ENCODE measurements around the gene TTLL3.

Gene TTLL3

DNA sequence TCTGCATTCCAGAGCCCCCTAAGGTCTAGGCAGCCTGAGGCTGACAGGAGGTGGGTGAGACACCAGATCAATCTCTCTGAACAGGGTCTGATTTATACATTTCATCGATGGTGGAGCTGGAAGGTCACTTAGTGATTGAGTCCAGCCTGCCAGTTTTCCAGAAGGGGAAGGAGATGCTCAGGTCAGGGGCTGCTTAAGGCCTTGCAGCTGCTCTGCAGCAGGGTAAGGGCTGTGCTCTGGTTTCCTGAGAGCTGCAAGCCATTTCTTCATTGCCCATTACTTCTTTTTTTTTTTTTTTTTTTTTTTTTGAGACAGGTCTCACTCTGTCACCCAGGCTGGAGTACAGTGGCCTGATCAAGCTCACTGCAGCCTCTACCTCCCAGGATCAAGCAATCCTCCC, 28.5 kb upstream of the TTLL3 start:
- no peak for DNase-seq

DNA sequence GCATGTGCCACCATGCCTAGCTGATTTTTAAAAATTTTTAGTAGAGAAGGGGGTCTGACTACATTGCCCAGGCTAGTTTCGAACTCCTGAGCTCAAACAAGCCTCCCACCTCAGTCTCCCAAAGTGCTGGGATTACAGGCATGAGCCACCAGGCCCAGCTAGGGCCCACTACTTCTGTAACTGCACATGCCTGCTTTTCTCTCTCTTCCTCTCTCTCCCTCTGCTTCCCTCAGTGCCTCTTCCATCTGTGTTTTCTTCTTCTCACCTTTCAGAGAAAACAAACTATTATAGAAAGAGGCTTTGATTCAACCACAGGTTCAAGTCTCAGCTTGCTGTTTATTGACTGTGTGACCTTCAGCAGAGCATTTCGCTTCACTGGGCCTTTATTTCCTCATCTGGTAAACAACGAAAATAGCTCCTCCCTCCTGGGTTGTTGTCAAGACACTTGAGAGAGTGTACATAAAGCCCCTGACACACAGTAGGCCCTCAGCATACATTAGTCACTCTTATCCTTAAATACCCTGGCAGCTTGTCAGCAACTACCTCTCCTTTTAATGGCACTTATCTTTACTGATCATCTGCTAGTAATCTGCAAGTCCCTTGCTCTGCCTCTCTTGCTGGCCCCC, 28.0 kb upstream of the TTLL3 start:
- no peak for DNase-seq

DNA sequence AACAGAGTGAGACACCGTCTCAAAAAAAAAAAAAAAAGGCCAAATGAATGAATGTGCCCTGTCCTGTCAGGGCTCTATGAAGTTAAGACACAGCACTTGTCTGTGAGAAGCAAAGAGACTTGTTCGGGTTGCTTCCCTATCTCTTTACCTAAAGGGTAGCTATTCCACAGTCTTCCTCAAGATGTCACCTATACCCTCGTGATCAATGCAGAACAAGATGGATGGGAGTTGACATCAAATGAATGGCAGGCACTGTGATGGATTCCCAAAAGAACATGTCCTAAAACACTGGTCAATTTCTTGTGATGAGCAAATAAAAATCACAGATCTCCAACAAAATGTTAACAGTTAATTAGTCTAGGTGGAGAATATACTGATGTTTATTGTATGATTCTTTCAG, 27.3 kb upstream of the TTLL3 start:
- no peak for DNase-seq

DNA sequence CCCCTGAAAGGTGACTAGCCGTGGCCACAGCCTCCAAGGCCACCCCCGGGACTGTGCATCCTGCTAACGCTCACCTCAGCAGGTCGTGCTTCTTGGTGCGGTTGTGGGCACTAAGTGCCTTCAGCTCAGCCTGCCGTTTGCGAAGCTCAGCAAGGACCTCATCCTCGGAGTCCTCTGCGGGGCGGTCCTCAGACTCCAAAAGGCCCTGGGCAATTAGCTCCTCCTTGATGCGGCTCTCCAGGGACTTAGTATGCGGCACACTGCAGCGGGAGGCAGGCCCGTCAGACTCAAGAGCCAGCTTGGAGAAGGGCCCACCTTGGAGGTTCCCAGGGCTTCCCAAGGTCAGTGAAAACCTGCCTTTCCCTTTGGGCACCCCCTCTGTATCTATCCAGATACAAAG, 26.1 kb upstream of the TTLL3 start:
- no peak for DNase-seq

DNA sequence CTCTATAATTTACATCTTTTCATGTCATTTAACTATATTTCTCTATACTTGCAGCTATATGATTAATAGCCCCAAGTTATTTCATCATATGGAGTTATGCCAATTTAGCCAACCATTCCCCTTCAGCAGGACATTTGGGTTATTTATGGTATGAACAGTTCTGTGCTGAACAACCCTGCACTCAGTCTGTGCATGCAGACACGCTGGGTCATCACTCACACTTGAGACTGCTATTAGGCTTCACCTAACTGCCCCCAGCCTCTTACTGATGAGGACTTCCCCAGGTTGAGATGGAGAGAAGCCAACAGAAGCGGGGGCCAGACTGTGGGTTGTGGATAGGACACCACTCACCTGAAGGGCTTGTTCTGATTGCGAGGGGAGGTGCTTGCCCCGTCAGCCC, 25.1 kb upstream of the TTLL3 start:
- DNase-seq: no peak

DNA sequence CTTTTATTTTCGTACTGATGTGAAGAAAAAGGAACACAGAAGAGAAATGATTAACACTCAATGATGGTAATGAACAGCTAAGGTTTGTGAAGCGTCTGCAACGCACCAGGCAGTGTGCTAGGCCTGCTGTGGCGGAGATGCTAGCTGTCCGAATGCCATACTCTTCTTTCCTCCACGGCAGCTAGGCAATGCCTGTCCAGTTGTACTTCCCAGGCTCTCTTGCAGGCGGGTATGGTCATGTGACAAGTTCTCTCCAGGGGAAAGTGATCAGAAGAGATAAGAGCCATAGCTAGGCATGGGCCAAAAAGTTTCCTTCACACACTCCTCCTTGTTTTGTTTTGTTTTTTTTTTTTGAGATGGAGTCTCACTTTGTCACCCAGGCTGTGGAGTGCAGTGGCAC, 24.5 kb upstream of the TTLL3 start:
- no peak for DNase-seq

DNA sequence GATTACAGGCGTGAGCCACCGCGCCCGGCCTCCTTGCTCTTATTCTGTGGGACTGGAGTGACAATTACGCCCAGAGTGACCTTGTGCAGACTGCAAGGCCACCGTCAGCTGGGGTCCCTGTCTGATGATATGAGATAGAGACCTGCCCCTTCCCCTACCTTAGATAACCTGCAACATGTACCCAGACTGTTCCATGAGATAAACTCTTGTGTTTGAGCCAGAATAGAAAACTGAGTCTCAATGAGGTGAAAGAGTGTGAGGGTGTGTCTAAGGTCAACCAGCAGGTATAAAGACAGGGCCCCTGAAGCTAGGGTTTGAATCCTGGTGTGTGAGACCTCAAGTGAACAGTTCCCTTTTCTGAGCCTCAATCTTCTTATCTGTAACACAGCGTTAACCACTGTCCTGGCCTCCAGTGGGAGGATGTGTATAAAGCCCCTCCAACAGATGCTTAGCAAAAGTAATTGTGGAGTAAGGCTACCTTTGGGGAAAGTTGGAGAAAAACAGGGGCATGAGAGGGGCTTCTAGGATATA, 23.8 kb upstream of the TTLL3 start:
- no peak for DNase-seq

DNA sequence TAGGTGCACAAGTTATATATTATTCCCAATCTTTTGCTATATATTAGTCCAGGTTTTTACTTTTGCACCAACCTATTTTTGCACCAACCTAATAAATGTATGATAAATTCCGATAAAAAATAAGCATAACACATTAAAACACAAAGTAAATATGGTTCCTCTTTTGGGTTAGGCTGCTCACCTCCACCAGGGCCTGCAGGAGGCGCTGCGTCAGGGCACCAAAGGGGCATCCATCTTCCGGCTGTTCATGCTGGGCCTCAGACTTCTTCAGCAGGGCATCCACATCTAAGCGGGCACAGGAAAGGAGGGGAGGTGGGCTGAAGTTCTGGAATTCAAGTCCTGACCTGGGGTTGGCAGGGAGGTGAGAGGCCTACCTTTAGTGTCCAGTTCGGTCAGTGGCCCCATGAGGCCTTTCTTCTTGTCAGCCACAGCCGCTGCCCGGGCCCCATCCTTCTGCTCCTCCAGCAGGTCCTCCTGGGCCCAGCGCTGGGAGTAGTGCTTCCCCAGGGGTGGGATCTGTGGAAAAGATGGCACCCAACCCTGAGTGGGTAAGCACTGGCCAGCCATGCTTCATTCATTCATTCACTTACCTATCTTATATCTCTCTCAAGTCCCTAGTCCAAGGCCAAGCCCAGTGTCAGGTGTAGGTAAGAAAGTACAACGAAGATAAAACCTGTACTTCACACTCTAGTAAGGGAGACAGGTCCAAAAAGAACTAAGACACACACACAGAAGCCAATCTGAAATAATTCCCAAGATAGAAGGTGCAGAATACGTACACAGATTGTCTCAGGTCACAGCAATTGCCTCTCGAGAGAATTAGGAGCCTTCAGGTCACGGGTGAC, 23.0 kb upstream of the TTLL3 start:
- no peak for DNase-seq

DNA sequence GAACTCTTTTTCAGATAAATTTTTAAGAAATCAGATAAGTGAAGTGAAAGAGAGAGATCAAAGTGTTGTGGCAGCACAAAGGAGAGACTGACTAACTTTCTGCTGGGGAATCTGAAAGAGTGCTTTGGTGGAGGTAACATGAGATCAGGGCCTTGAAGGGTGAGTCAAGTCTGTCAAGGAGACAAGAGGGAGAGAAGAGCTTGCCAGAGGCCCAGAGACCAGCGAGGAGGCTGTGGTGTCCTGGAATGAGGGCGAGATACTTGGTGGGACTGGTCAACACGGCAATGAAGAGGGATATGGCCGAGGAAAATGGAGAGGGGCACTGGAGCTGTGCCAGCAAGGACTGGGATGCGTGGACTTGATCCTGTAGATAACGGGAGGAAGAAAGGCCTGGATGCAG, 22.3 kb upstream of the TTLL3 start:
- DNase-seq: no peak

DNA sequence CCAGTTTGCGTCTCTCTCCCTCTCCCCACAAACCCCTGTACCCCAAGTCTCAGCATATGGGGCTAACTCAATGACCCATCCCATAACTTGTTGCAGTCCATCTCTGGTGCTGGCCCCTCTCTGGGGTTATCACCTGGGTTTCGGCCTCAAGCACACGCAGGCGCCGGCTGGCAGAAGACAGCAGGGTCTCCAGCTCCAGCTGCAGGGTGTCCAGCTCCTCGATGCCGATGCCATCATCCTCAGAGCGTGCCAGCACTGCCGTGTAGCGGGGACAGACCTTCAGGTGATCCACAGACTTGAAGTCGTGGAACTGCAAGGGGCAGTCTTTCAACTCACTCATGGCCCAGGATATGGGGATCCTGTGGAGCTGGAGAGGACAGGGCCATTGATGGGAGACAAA, 18.9 kb upstream of the TTLL3 start:
- no peak for DNase-seq

DNA sequence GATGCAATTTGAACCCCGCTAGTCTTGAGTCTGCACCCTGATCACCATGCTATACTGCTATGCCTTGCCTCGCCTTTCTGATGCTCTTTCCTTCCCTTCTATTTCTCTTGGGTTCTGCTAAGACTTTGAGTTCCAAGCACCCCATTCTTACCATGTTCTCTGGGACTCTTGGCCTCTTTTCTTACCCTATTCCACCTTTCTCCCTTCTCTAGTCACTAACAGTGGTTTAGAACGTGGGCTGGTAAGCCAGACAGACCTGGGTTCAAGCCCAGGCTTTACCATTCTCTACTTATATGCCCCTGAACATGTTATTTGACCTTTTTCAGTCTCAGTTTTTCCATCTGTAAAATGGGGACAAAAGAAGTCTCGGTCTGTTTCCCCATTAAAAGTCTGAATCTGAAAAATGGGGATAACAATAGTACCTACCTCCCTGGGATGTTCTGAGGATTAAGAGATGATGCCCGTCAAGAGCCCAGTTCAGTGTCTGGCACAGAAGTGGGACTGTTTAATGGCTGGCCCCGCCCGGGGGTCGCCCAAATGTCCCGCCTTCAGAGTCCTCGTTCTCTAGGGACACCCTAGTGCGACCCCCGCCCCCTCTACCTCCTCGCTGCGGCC, 18.2 kb upstream of the TTLL3 start:
- no peak for DNase-seq

DNA sequence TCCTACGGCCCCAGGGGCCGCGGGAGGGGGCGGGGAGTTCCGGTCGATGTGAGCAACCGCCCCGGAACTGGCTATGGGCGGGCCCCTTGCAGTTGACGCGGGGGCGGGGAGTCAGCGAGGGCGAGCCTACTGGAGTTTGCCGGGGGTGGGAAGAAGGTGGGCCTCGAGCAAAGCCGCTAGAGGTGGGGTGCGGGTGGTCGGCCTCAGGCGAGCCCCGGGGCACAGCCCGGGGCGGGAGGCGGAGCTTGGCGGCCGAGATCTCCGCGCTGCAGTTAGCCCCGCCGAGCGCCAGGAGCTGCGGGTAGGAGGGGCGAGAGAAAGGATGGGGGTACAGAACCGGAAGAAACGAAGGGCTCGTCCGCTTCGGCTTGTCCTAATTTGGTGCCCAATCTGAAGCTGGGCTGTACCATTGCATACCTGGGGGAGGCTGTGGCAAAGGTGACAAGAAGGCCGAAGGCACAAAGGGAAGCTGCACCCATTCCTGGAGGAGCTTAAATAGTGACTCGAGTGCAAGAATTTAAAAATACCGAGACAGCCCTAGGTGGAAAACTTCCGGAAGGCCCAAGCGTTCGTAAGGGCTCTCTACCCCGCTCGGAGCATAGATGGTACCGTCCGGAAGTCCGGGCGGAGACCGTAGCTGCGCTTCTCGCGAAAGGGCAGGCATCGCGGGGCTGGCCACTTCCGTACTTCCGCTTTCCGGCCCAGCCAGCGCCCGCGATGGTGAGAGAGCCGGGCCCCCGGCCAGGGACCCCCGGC, 17.5 kb upstream of the TTLL3 start, which contains the start of the genes ARPC4 and TADA3:
TSS of gene ARPC4 (plus strand) at position 678 of the 756 bp plus-strand sequence. CDS start at position 718, 40 bp downstream.
TSS of gene TADA3 (minus strand) at position 69 of the 756 bp plus-strand sequence. CDS start 1,007 bp downstream, outside the sequence.
- DNase-seq: peak; percentile 94

DNA sequence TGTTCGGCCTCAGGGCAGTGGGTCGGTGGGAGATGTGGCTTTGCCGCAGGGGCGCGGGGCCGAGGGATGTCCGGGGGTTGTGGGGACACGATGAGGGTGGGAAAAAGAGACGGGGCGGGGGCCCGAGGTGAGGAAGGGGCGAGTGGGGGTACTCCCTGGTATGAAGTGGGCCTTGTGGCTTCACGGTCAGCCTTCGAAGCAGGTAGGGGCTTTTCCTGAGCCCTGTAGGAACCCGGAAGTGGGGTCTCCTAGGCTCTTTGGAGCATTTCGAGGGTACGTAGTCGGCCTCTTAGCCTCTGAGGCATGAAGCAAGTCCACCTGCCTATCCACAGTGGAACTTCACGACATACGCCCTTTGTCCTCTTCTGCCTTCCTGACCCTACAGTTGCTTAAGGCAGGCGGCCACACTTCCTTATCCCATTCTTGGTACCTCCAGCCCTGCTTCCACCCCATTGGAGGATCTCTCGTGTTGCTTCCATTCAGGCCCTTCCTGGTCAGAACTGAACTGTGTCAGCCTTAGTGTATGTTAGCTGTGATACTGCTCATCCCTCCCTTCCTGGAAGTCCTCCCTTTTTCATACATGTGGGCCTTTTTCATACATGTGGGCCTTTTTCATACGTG, 16.8 kb upstream of the TTLL3 start:
- DNase-seq: peak; percentile 59

DNA sequence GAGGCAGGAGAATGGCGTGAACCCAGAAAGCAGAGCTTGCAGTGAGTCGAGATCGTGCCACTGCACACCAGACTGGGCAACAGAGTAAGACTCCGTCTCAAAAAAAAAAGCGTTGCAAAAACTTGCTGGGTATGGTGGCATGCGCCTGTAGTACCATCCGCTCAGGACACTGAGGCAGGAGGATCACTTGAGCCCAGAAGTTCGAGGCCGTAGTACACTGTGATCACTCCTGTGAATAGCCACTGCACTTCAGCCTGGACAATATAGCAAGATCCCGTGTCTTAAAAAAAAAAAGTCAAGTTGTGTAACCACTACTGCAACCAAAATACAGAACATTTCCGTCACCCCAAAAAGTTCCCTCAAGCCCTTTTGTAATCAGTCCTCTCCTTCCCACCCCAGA, 15.7 kb upstream of the TTLL3 start:
- no peak for DNase-seq

DNA sequence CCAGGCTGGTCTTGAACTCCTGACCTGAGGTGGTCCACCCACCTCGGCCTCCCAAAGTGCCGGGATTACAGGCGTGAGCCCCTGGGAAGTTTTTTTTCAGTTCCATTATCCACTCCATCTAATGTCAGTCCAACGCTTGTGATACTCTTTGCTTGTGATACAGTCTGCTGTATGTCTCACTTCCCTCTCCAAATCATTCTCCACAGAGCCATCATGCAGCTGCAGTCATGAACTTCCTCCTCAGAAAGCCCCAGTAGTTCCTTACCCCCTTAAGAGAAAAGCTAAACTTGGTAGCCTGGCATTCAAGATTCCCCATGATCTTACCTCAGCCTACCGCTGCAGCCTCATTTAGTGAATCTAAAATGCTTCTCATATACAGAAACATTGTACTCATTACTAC, 14.9 kb upstream of the TTLL3 start:
- no peak for DNase-seq

DNA sequence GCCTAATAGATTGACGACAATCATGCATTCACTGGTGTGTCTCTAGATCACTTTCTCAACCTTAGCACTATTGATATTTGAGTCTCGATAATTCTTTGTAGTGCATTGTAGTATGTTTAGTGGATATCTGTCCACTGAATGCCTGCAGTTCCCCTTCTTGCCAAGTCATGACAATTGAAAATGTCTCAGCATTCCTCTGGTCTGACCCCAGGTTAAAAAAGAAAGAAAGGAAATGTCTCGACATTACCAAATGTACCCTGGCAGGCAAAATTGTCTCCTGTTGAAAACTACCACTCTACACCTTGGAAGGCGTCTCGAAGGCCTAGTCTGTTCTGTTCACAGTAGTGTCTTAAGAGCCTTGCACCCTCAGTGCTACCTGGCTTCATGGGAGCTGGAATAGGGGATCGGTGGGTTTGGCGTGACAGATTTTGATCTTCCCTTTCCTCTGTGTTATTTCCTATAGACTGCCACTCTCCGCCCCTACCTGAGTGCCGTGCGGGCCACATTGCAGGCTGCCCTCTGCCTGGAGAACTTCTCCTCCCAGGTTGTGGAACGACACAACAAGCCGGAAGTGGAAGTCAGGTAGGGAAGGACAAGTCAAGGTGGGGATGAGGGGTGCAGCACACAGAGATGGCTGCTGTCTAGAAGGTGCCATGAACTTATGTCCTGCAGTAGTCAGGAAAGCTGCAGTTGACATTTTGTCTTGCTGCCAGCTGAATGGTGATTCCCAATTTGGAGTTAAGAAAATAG, 12.7 kb upstream of the TTLL3 start:
- DNase-seq: no peak

DNA sequence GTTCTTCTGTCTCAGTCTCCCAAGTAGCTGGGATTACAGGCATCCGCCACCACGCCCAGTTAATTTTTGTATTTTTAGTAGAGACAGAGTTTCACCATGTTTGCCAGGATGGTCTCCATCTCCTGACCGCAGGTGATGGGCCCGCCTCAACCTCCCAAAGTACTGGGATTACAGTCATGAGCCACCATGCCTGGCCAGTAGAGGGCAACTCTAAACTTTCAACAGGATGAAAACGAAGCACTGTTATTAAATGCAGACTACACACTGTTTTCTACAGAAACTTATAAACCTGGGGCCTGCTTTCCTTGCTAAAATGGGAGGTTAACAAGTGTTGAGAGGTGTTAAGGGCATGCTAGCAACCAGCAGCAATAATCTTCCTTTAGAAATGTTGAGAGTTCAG, 9.5 kb upstream of the TTLL3 start:
- no peak for DNase-seq

DNA sequence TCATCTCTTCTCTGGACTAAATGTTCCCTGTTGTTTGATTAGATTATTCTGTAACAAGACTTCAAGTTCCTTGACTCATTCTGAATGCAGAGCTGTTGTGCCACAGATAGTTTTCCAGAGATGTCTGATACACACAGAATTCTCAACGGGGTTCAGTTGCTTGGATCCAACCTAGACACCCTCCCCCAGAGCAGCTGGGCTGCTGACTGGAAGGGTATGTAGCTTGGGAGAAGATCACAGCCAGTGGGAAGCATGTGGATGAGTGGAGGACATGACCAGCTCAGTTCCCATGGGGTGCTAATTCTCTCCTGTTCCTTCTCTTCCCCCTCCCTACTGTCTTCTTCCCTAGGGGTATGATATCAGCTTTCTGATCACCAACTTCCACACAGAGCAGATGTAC, 6.6 kb upstream of the TTLL3 start:
- no peak for DNase-seq

DNA sequence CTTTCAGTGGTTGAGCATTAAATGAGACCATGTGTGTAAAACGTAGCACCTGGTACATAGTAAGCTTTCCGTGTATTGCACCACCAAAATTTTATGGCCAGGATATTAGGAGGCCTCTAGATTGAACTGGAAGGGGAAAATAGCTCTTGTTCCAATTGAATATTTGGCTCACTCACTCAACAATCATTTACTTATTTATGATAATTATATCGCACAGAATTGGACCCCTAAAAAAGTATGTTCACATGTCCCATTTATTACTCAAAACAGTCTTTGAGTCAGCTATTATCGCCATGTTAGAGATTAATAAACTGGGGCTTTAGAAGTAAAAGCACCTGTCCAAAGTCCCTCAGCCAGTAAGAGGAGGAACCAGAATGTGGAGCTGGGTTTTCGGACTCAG, 5.1 kb upstream of the TTLL3 start:
- DNase-seq: no peak

DNA sequence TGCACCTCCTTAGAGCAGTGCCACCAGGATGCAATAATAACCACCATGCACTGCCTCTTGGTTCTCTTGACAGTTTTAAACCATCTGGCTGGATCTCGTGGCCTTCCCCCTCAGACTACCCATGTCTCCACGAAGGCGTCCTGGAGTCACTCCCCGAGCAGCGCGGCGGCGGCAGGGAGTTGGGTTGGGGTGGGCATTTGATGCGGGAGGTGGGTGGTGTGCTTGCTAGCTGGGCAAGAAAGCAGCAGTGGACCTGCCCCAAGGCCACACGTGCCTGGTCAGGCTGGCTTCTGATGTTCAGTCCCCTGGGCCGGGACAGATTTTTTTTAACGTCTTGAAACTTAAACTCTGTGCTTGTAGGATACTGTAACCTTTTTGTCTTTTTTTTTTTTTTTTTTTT, 3.9 kb upstream of the TTLL3 start:
- no peak for DNase-seq

DNA sequence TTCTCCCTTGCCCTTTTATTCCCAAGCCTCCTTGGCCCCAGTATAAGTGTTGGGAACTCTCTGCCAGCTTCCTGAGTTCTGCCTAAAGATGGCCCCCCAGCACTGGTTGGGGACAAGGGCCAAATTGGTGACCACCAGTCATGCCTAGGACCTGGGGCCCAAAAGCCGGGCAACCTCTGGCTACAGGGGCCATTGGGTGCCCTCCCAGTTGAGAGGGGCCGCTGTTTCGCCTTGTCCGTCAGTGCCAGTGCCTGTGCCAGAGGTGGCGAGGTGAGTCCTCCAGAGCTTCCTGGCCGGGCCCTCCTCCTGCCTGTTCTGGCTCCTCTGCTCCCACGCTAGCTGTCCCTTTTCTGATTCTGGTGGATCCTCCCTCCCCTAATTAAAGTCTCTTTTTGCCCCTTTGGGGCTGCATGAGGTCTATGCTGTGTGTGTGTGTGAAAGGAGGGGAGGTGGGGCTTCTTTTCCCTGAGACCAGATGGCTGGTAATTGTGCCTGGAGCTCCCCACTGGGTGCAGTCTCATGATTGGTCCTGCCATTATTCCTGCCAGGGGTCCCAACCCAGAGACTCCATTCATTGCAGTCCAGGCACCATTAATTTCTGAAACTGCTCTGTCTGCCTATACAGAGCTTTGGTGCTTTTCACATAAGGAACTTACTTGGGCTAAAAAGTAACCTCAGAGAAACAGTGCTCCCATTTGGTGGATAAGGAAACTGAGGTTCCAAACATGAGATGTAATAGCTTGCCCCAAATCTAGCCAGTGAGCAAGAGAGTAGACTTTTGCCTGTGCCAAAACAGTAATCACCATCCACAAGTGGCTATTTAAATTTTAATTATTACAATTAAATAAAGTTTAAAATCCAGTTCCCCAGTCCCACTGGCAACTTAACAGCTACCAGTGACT, 3.1 kb upstream of the TTLL3 start:
- DNase-seq: no peak

Data from activated CD4-positive, alpha-beta T cell treated with anti-CD3 and anti-CD28 coated beads, Interleukin-10, Interleukin-2, amounts not matched to agents 100 ng/mL and 50 ng/mL, durations not matched to agents 16 hours and 8 hours (primary cell).